H7 (cell line): Measurements from ENCODE around the gene CNN3. TPM values are rescaled to one million over a fixed set of nuclear protein-coding genes. Genes with fewer than 3 reads are reported as not detected.

Experiments
- DNase-seq: peaks from one replicate; pipeline ENCODE4 v3.0.0; 2012
- H3K27me3 ChIP-seq: 2 replicates; pipeline ENCODE4 v1.6.0; 2011; ENCODE audit warnings: mild to moderate bottlenecking, low read length; ENCODE audit not compliant: control insufficient read depth, insufficient read depth
- H3K36me3 ChIP-seq: replicated peaks from 2 replicates; pipeline ENCODE4 v1.5.1; 2011; ENCODE audit warnings: low read length; ENCODE audit not compliant: control insufficient read depth, insufficient read depth
- H3K4me3 ChIP-seq: 2 replicates; pipeline ENCODE4 v1.5.1; 2011; ENCODE audit warnings: low read depth, mild to moderate bottlenecking, control low read depth, low read length, moderate library complexity; ENCODE audit not compliant: insufficient read depth
- total RNA-seq: library from RNA; depleted of rRNA; stranded (reverse); fragments of >200 nt; shearing (Covaris generic); gene quantifications from 2 replicates; pipeline ENCODE4 v1.2.3, GENCODE V29; 2014; rRNA removed

The CNN3 gene
- 309 and 364 TPM in 2 replicates for total RNA-seq

DNA sequence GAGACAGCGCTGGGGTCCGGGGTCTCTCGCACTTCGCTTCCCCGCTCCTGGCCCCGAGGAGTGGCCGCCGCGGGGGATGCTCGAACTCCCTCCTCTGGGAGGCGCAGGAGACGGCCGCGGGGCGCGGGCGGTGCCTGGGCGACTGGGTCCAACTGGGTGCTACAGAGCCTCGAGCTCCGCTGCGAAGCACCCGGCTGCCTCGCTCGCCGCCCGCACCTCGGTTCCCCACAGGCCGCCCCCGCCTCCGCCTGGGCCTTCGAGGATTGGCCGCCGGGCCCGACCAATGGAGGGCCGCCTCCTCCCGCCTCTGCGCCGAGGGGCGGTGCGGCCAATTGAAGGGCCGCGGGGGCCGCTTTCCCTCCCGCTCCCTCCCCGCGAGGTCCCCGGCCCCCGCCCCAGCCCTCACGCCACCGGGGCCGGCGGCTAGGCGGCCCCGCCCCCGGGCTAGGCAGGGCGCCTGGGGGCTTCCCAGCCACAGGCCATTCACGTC, at the start of gene CNN3:
Gene CNN3 (minus strand): TSS at position 196 of the 490 bp plus-strand sequence. CDS start 216 bp downstream, outside the sequence.
- Histone ChIP-seq H3K4me3 (peak within 1 kb of the TSS; percentile 99), H3K27me3 (no peaks in the 10 kb centered on the region), H3K36me3 (no peaks in the 10 kb centered on the region)
- peak; percentile 98 for DNase-seq

DNA sequence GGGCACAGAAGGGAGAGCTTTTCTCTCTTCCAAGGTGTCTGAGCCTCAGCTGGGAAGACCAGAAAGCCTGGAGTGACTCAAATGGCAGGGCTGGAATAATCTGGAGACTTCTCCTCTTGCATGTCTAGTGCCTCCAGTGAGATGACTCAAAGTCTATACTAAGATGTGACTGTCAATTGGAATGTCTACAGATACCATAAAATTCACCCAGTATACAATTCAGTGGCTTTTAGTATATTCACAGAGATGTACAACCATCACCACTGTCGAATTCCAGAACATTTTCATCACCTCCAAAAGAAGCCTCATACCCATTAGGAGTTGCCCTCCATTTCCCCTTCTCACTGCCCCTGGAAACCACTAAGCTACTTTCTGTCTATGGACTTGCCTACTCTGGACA, 47.9 kb upstream of the CNN3 start:
- Histone ChIP-seq H3K4me3 (no peak overlapping the region), H3K36me3 (no peaks in the 10 kb centered on the region), H3K27me3 (no peaks in the 10 kb centered on the region)
- DNase-seq = no peak

DNA sequence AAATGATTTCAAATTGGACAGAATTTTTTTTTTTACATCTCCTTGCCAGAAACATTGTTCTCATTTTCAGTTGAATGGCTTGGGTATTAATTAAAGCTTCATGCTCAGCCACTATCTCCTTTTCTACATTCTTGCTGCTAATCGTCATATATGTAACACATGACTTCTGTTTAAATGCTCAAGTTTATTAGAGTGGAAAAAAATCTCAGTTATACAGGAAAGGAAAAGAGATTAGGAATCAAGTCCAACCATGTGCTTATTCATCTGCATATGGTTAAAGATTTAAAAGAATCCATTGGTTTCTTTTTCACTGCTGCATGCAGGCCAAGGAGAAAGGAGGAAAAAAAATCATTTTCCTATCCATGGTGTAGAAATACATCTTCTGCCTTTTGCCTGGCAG, 47.3 kb upstream of the CNN3 start:
- Histone ChIP-seq H3K27me3 (no peaks in the 10 kb centered on the region), H3K4me3 (no peak overlapping the region), H3K36me3 (no peaks in the 10 kb centered on the region)
- no peak for DNase-seq

DNA sequence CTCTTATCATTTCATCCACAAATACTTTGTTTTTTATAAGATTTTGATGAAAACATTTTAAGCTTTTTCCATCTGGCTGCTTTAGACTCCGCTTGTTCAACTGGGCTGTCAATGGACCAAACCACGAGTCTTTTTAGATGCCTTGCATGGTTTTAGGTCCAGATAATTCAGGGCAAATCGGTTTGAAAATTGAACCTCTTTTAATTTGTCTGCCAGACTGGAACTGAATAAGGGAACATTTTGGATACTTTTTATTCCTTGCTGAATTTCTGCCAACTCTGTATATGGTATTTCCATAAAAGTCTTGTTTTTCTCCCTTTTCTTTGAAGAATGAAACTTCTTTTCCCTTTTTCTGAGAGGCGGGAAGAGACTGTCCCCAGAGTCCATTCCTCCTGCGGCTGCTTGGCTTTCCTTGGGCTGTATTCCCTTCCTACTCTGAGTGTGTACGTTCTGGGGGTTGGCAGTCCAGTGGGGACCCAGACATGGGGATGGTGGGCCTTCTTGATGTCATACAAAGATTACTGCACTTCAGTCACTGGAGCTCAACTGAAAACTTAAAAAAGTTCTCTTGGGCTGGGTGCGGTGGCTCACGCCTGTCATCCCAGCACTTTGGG, 46.5 kb upstream of the CNN3 start:
- no peak for DNase-seq
- H3K4me3 ChIP-seq = no peak overlapping the region
- H3K27me3 ChIP-seq = no peaks in the 10 kb centered on the region
- H3K36me3 ChIP-seq = no peaks in the 10 kb centered on the region

DNA sequence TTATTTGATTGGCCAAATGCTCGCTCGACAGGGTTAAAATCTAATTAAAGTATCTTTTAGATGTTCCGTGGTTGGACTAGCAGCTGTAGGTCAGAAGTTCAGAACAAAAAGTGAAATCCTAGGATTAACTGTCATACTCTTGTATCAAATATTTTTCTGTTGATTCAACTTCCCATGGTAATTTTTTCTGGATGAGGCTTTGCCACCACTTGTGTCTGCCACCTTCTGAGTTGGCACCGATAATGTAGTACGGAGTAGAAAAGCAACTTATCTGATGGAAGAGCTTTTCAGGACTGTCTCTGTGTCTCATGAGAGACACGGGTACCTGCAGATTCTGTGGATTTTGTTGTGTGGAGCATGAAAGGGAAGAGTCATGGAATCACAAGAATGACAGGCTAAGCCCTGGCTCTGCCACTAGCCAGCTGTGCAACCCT, 44.6 kb upstream of the CNN3 start:
- no peak overlapping the region for H3K4me3 ChIP-seq
- no peak for DNase-seq
- no peaks in the 10 kb centered on the region for H3K27me3 ChIP-seq
- no peaks in the 10 kb centered on the region for H3K36me3 ChIP-seq

DNA sequence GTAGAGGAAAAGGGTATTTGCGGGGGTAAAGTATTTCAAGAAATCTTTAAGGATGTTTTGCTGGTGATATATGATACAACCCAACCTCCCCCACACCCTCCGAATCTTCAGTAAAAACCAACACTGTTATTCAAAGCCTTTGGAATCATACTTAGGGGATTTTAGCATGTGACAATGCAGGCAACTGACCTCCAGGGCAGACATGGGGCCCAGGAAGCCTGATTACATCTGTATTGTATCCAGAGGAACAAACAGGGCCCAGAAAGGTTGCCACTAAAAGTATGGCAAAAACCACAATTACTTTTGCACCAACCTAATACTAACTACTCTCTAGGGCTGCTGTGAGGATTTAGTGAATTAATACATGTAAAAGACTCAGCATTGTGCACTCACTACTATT, 43.9 kb upstream of the CNN3 start:
- DNase-seq = peak; percentile 44
- Histone ChIP-seq H3K4me3 (no peak overlapping the region), H3K27me3 (no peaks in the 10 kb centered on the region), H3K36me3 (no peaks in the 10 kb centered on the region)

DNA sequence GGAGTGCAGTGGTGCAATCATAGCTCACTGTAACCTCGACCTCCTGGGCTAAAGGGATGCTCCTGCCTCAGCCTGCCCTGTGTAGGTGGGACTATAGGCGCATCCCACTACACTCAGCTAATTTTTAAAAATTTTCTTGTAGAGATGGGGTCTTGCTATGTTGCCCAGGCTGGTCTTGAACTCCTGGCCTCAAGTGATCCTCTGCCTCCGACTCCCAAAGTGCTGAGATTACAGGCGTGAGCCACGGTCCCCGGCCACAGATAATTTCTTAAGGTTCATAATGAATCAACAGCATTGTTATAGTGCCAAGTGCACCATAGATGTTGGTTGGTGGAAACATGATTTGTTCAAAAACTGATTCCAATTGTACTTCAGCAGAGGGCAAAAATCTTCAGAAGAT, 42.2 kb upstream of the CNN3 start:
- DNase-seq = no peak

DNA sequence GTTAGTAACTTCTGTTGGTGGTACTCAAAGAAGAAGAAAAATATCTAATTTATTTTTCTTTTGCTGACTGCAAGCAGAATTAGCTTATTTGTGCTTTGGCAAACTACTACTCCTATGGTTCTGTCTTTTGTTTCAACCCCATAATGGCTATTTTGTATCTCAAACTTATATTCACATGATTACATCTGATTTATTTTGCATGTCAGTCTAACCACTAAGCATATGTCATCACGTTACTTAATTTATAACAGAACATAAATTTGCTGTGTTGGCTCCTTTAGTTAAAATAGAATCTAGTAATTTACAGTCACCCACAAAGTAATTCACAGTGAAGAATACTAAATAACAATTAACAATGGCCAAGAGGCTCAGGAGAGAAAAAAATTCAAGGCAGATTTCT, 39.1 kb upstream of the CNN3 start:
- Histone ChIP-seq H3K4me3 (no peak overlapping the region), H3K36me3 (no peaks in the 10 kb centered on the region), H3K27me3 (no peaks in the 10 kb centered on the region)
- no peak for DNase-seq

More for the DNA sequence above, 42.2 kb upstream of the CNN3 start:
- Histone ChIP-seq H3K36me3 (no peaks in the 10 kb centered on the region), H3K4me3 (no peak overlapping the region), H3K27me3 (no peaks in the 10 kb centered on the region)

DNA sequence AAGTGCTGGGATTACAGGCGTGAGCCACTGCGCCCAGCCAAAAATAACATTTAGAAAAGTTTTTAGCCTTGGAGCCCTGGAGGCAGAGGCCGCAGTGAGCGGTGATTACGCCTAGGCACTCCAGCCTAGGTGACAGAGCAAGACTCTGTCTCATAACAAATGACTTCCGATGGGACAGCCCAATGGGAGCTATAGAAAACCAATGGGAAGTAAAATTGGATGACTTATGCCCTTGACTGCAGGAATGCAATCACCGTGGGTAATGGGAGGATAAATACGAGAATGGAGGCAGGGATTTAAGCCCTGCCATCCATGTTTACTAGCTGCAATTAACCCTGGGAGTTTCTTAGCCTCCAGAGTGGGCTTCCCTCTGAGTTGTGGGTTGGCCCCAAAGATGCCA, 37.0 kb upstream of the CNN3 start:
- H3K4me3 ChIP-seq = no peak overlapping the region

DNA sequence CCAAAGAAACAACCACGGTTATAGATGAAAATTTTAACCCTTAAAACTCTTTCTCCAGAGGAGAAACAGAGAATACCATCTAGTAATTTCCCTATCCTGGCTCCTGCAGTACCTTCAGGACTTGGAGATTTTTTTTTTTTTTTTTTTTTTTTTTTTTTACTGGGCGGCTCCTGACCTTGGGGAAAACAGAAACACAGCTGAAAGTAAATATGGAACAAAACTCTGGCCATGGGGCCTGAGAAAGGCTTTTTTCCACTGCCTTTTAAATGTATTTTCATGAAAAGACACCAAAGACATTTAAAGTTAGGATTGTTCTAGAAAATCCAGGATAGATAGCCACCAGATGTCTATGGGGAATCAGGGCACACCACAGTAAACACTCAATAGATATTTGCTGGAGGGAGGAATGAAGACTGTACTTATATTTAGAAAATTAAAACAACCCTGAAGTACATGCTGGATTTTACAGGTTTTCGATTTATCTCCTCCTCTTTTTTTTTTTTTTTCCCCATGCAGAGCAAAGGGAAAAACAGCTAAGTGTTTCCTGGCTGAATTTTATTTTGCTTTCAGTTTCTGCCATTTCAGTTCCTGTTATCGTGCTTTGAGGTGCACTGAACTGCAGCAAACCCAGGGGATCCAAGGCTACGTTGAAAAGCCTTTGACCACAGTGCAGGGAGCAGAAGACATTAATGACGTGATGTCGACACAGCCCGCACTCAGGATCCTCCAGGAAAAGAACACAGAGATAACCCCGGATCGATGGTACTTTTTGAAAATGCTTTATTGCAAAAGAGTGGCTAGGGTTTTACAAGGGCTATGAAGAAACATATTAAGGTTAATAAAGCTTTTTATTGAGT, 35.7 kb upstream of the CNN3 start:
- no peak for DNase-seq
- no peaks in the 10 kb centered on the region for H3K36me3 ChIP-seq
- no peaks in the 10 kb centered on the region for H3K27me3 ChIP-seq
- no peak overlapping the region for H3K4me3 ChIP-seq

More for the DNA sequence above, 37.0 kb upstream of the CNN3 start:
- Histone ChIP-seq H3K27me3 (no peaks in the 10 kb centered on the region), H3K36me3 (no peaks in the 10 kb centered on the region)
- DNase-seq = no peak

DNA sequence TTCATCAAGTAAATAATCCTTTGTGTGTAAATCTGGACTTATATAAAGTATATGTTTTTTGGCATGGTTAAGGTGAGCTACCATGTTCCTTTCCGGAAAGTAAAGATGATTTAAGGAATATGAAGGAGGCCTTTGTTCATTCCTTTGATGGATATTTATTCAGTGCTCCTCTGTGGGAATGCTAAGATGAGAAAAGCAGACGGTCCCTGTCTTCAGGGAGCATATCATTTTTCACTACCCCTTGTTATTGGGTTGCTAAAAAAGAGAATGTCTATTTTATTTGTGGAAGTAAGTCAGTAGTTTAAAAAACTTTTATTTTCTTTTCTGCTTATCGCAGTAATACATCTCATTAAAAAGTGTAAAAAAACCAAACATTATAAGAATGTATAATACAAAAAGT, 35.1 kb upstream of the CNN3 start:
- H3K27me3 ChIP-seq = no peaks in the 10 kb centered on the region
- H3K36me3 ChIP-seq = no peaks in the 10 kb centered on the region
- no peak overlapping the region for H3K4me3 ChIP-seq
- DNase-seq = no peak

DNA sequence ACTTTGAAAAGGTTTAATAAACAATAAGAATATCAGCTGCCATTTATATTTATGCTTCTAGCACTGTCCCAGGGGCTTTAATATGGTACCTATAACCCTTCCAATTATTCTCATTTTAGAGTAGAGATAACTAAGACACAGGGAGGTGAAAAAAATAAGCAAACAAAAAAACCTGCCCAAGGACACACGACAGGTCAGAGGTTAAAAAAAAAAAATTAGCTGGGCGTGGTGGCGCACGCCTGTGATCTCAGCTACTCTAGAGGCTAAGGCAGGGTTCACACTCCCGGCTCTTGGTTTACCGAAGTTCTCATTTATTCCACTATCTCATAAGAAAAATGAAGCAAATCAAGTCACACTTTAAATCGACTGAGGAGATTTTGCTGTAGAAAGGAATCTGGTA, 34.7 kb upstream of the CNN3 start:
- no peak for DNase-seq
- H3K4me3 ChIP-seq = no peak overlapping the region
- no peaks in the 10 kb centered on the region for H3K27me3 ChIP-seq
- no peaks in the 10 kb centered on the region for H3K36me3 ChIP-seq

DNA sequence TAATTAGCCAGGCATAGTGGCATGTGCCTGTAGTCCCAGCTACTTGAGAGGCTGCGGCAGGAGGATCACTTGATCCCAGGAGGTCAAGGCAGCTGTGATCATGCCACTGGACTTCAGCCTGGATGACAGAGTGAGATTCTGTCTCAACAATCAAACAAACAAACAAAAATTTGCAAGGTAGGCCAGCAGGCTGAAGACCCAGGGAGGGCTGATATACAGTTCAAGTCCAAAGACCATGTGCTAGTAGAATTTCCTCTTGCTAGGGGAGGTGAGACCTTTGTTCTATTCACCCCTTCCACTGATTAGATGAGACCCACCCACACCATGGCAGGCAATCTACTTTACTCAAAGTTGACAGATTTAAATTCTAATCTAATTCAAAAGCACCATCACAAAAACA, 31.2 kb upstream of the CNN3 start:
- Histone ChIP-seq H3K27me3 (no peaks in the 10 kb centered on the region), H3K36me3 (no peaks in the 10 kb centered on the region), H3K4me3 (no peak overlapping the region)
- no peak for DNase-seq

DNA sequence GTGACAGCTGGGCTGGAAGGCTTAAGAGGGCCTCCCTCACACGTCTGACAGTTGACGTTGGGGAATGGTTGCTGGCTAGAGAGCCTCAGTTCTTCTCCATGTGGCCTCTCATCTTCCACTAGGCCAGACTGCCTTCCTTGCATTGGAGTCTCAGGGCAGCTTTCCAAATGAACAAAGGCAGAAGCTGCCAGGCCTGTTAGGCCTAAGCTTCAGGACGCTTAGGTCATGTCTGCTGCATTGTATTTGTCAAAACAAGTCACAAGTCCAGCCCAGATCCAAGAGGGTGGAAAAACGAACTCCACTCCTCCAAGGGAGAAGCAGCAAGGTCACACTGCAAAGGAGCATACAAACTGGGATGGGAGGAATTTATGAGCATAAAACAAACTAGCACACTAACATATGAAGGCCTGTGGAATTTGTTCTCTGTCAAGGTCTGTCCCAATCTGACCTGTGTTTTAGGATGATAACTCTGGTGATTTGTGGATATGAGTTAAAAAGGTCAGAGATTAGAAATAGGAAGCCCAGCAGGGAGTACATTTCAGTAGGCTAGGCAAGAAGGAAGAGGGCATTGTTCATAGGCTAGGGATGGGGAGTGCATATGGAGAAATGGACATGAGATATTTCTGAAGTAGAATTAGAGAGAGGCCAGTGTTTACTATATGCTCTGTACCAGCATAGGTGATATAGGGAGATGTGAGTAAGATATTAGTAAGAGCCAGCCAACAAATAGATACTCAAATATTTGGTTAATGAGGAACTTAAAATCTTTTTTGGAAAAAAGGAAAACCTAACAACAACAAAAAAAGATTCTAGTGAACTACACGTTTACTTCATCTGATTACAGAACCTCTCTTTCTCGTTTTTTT, 29.1 kb upstream of the CNN3 start:
- DNase-seq = no peak

More for the DNA sequence above, 29.1 kb upstream of the CNN3 start:
- Histone ChIP-seq H3K36me3 (no peaks in the 10 kb centered on the region), H3K27me3 (no peaks in the 10 kb centered on the region), H3K4me3 (no peak overlapping the region)
